Ishikawa (cell line): Measurements from ENCODE around the gene KIZ.

Experiments used
- CEBPB ChIP-seq: IDR thresholded peaks from 2 replicates; pipeline ENCODE4 v1.6.1; 2012
- CREB1 ChIP-seq: IDR thresholded peaks from 2 replicates; pipeline ENCODE4 v1.6.1; 2012; ENCODE audit warnings: low read depth
- EGR1 ChIP-seq: IDR thresholded peaks from 2 replicates; pipeline ENCODE4 v1.6.1; 2012
- FOXM1 ChIP-seq: IDR thresholded peaks from 2 replicates; pipeline ENCODE4 v1.6.1; 2012; ENCODE audit warnings: low read depth, borderline replicate concordance
- MAX ChIP-seq: IDR thresholded peaks from 2 replicates; pipeline ENCODE4 v1.6.1; 2012
- NFIC ChIP-seq: IDR thresholded peaks from 2 replicates; pipeline ENCODE4 v1.6.1; 2012
- RAD21 ChIP-seq: IDR thresholded peaks from 2 replicates; pipeline ENCODE4 v1.6.1; 2012; ENCODE audit warnings: low read depth
- USF1 ChIP-seq: IDR thresholded peaks from 2 replicates; pipeline ENCODE4 v1.6.1; 2012
- YY1 ChIP-seq: IDR thresholded peaks from 2 replicates; pipeline ENCODE4 v1.6.1; 2012; ENCODE audit warnings: low read depth
- ZBTB7A ChIP-seq: IDR thresholded peaks from 2 replicates; pipeline ENCODE4 v1.6.1; 2012; ENCODE audit warnings: low read depth

- TF ChIP-seq RAD21 (no peak), ZBTB7A (no peak), CREB1 (no peak), YY1 (no peak), NFIC (no peak), MAX (no peak), FOXM1 (no peak), USF1 (no peak), CEBPB (no peak), EGR1 (no peak)
Measured at GRCh38 chr20:21228511-21228910, 102.6 kb downstream of the KIZ start.
